HG02970 (cell line): ENCODE data around the gene C4orf50.

Source experiments
- ATAC-seq: cut with Tn5 transposase; IDR thresholded peaks from one replicate; pipeline ENCODE4 v1.9.1; 2021; ENCODE audit warnings: mild to moderate bottlenecking, moderate library complexity, moderate number of reproducible peaks; ENCODE audit not compliant: unreplicated experiment, low FRiP score

C4orf50 gene

GRCh38 chr4:6044276-6044675 is 26.0 kb upstream of the C4orf50 start:
- ATAC-seq = no peak

- ATAC-seq = no peak
Observed at GRCh38 chr4:6043843-6044242, 25.6 kb upstream of the C4orf50 start.

- ATAC-seq = no peak
Observed at GRCh38 chr4:6043188-6043587, 25.0 kb upstream of the C4orf50 start.

- ATAC-seq = no peak
Observed at GRCh38 chr4:6042293-6043063, 24.2 kb upstream of the C4orf50 start.

- ATAC-seq = no peak
Observed at GRCh38 chr4:6041800-6042199, 23.6 kb upstream of the C4orf50 start.

- ATAC-seq = no peak
Observed at GRCh38 chr4:6038711-6039110, 20.5 kb upstream of the C4orf50 start.

GRCh38 chr4:6035786-6036185 is 17.6 kb upstream of the C4orf50 start:
- no peak for ATAC-seq

- no peak for ATAC-seq
Observed at GRCh38 chr4:6033381-6033780, 15.2 kb upstream of the C4orf50 start.

GRCh38 chr4:6032249-6033244 is 14.3 kb upstream of the C4orf50 start:
- ATAC-seq = no peak

GRCh38 chr4:6031846-6032245 is 13.6 kb upstream of the C4orf50 start:
- no peak for ATAC-seq

- ATAC-seq = no peak
Observed at GRCh38 chr4:6030679-6031078, 12.4 kb upstream of the C4orf50 start.

GRCh38 chr4:6029254-6029653 is 11.0 kb upstream of the C4orf50 start:
- no peak for ATAC-seq

GRCh38 chr4:6028168-6028567 is 9.9 kb upstream of the C4orf50 start:
- ATAC-seq = no peak

- no peak for ATAC-seq
Observed at GRCh38 chr4:6027392-6027791, 9.2 kb upstream of the C4orf50 start.

- no peak for ATAC-seq
Observed at GRCh38 chr4:6024313-6024960, 6.2 kb upstream of the C4orf50 start.

- no peak for ATAC-seq
Observed at GRCh38 chr4:6023731-6024130, 5.5 kb upstream of the C4orf50 start.

GRCh38 chr4:6022607-6023288 is 4.5 kb upstream of the C4orf50 start:
- no peak for ATAC-seq

GRCh38 chr4:6021831-6022606 is 3.8 kb upstream of the C4orf50 start:
- no peak for ATAC-seq

- no peak for ATAC-seq
Observed at GRCh38 chr4:6020613-6021012, 2.4 kb upstream of the C4orf50 start.
